H9 (cell line): Measurements from ENCODE around the gene ZNF681. TPM values are rescaled to one million over a fixed set of nuclear protein-coding genes. Genes with fewer than 3 reads are reported as not detected.

Experiments
- DNase-seq: peaks from one replicate; pipeline ENCODE4 v3.0.0-alpha.2; 2017
- H2AFZ ChIP-seq: one replicate; pipeline ENCODE4 v1.6.1; 2013; ENCODE audit warnings: mild to moderate bottlenecking, low read length, control low read depth, moderate library complexity
- H2AK5ac ChIP-seq: 2 replicates; pipeline ENCODE4 v1.6.1; 2013; ENCODE audit warnings: low read length, control low read depth, mixed read lengths; ENCODE audit not compliant: insufficient read length
- H2BK120ac ChIP-seq: one replicate; pipeline ENCODE4 v1.6.1; 2013; ENCODE audit warnings: low read depth, mild to moderate bottlenecking, low read length, control low read depth, inconsistent platforms; ENCODE audit not compliant: poor library complexity, severe bottlenecking
- H2BK12ac ChIP-seq: 2 replicates; pipeline ENCODE4 v1.6.1; 2013; ENCODE audit warnings: low read length, control low read depth, mixed read lengths, low read depth; ENCODE audit not compliant: insufficient read length
- H2BK15ac ChIP-seq: 2 replicates; pipeline ENCODE4 v1.6.1; 2013; ENCODE audit warnings: low read depth, low read length, control low read depth
- H2BK20ac ChIP-seq: one replicate; pipeline ENCODE4 v1.6.1; 2013; ENCODE audit warnings: low read depth, mild to moderate bottlenecking, low read length, control low read depth, inconsistent platforms; ENCODE audit not compliant: poor library complexity, severe bottlenecking
- H2BK5ac ChIP-seq: 2 replicates; pipeline ENCODE4 v1.6.1; 2013; ENCODE audit warnings: low read length, control low read depth, mixed read lengths; ENCODE audit not compliant: insufficient read length
- H3K14ac ChIP-seq: 2 replicates; pipeline ENCODE4 v1.6.1; 2013; ENCODE audit warnings: low read length, control low read depth; ENCODE audit not compliant: insufficient read depth
- H3K18ac ChIP-seq: 2 replicates; pipeline ENCODE4 v1.6.1; 2013; ENCODE audit warnings: low read depth, mild to moderate bottlenecking, mixed read lengths, low read length, control low read depth; ENCODE audit not compliant: insufficient read length
- H3K23ac ChIP-seq: 2 replicates; pipeline ENCODE4 v1.6.1; 2013; ENCODE audit warnings: low read length, control low read depth, mixed read lengths, low read depth; ENCODE audit not compliant: insufficient read length
- H3K23me2 ChIP-seq: 2 replicates; pipeline ENCODE4 v1.6.1; 2013; ENCODE audit warnings: low read depth, mild to moderate bottlenecking, mixed read lengths, low read length, control low read depth; ENCODE audit not compliant: insufficient read length, poor library complexity, severe bottlenecking
- H3K27ac ChIP-seq: 2 replicates; pipeline ENCODE4 v1.5.1; 2013; ENCODE audit warnings: low read length, control low read depth, mixed read lengths, low read depth; ENCODE audit not compliant: insufficient read length
- H3K27me3 ChIP-seq: 2 replicates; pipeline ENCODE4 v1.6.1; 2013; ENCODE audit warnings: low read length, control low read depth, inconsistent platforms; ENCODE audit not compliant: insufficient read depth
- H3K4ac ChIP-seq: 2 replicates; pipeline ENCODE4 v1.6.1; 2013; ENCODE audit warnings: low read depth, mild to moderate bottlenecking, control low read depth, inconsistent platforms, low read length, moderate library complexity
- H3K4me1 ChIP-seq: 2 replicates; pipeline ENCODE4 v1.6.1; 2013; ENCODE audit warnings: low read length, control low read depth, inconsistent platforms; ENCODE audit not compliant: insufficient read depth
- H3K4me2 ChIP-seq: 2 replicates; pipeline ENCODE4 v1.6.1; 2013; ENCODE audit warnings: low read length, control low read depth, mixed read lengths; ENCODE audit not compliant: insufficient read length, insufficient read depth
- H3K56ac ChIP-seq: 2 replicates; pipeline ENCODE4 v1.6.1; 2013; ENCODE audit warnings: low read depth, mild to moderate bottlenecking, mixed read lengths, low read length, control low read depth; ENCODE audit not compliant: insufficient read length
- H3K79me1 ChIP-seq: 2 replicates; pipeline ENCODE4 v1.6.1; 2013; ENCODE audit warnings: low read depth, mild to moderate bottlenecking, moderate library complexity, low read length, control low read depth, inconsistent platforms; ENCODE audit not compliant: insufficient read depth, poor library complexity, severe bottlenecking
- H3K79me2 ChIP-seq: 2 replicates; pipeline ENCODE4 v1.6.1; 2013; ENCODE audit warnings: low read length, control low read depth, inconsistent platforms; ENCODE audit not compliant: insufficient read depth
- H3K9ac ChIP-seq: 2 replicates; pipeline ENCODE4 v1.6.1; 2013; ENCODE audit warnings: low read length, control low read depth, mixed read lengths; ENCODE audit not compliant: insufficient read length; ENCODE audit errors: extremely low read depth
- H3K9me3 ChIP-seq: one replicate; pipeline ENCODE4 v1.6.1; 2013; ENCODE audit warnings: low read depth, low read length, inconsistent platforms; ENCODE audit not compliant: control insufficient read depth
- H3T11ph ChIP-seq: one replicate; pipeline ENCODE4 v1.6.1; 2013; ENCODE audit warnings: mild to moderate bottlenecking, low read length, control low read depth, inconsistent platforms
- H4K20me1 ChIP-seq: one replicate; pipeline ENCODE4 v1.6.1; 2013; ENCODE audit not compliant: control insufficient read depth, insufficient read length, insufficient read depth
- H4K5ac ChIP-seq: 2 replicates; pipeline ENCODE4 v1.6.1; 2013; ENCODE audit warnings: low read depth, mild to moderate bottlenecking, mixed read lengths, low read length, control low read depth; ENCODE audit not compliant: insufficient read length
- H4K8ac ChIP-seq: replicated peaks from 2 replicates; pipeline ENCODE4 v1.6.1; 2013; ENCODE audit warnings: low read length, control low read depth, mixed read lengths, low read depth; ENCODE audit not compliant: insufficient read length
- H4K91ac ChIP-seq: 2 replicates; pipeline ENCODE4 v1.6.1; 2013; ENCODE audit warnings: low read depth, mild to moderate bottlenecking, moderate library complexity, mixed read lengths, low read length, control low read depth; ENCODE audit not compliant: insufficient read length
- H3K27ac Mint-ChIP-seq, 3 experiments: 2 replicates in 2 of 3; 3 replicates in 1 of 3; pipeline ENCODE4 v1.8.0; 2020 to 2021; ENCODE audit warnings: mixed read lengths in 3 of 3, mild to moderate bottlenecking in 1 of 3, moderate library complexity in 1 of 3
- H3K27me3 Mint-ChIP-seq: 2 replicates; pipeline ENCODE4 v1.8.0; 2021; ENCODE audit warnings: low read depth, mild to moderate bottlenecking, moderate library complexity, mixed read lengths
- H3K36me3 Mint-ChIP-seq, 3 experiments: 2 replicates in 2 of 3; 3 replicates in 1 of 3; pipeline ENCODE4 v1.8.0; 2020 to 2021; ENCODE audit warnings: low read depth in 3 of 3, mixed read lengths in 3 of 3; ENCODE audit not compliant: insufficient read depth in 1 of 3
- H3K4me1 Mint-ChIP-seq, 2 experiments: 2 replicates each; pipeline ENCODE4 v1.8.0; 2020; ENCODE audit warnings: mixed read lengths in 2 of 2
- H3K4me3 Mint-ChIP-seq, 2 experiments: 2 replicates in 1 of 2; 3 replicates in 1 of 2; pipeline ENCODE4 v1.8.0; 2020 to 2021; ENCODE audit warnings: mild to moderate bottlenecking in 2 of 2, mixed read lengths in 2 of 2, moderate library complexity in 1 of 2
- H3K9me3 Mint-ChIP-seq, 2 experiments: 2 replicates in 1 of 2; 3 replicates in 1 of 2; pipeline ENCODE4 v1.8.0; 2020; ENCODE audit warnings: mild to moderate bottlenecking in 2 of 2, mixed read lengths in 2 of 2, moderate library complexity in 1 of 2
- CTCF ChIP-seq: fragments of 200-600 bp; sonication (generic); conservative IDR thresholded peaks from 3 replicates; pipeline ENCODE4 v1.8.0; 2021; ENCODE audit warnings: antibody characterized with exemption, mild to moderate bottlenecking
- WGBS: extraction: QIAGEN DNeasy Blood & Tissue Kit; methylation state at CpG from one replicate; pipeline ENCODE4 v1.1.7; 2013; ENCODE audit warnings: missing lambda C conversion rate, low lambda C conversion rate, mixed read lengths; ENCODE audit not compliant: insufficient read length; ENCODE audit errors: extremely low coverage; 5-methylcytosine and 5-hydroxymethylcytosine counted together
- total RNA-seq: library from RNA; stranded (reverse); gene quantifications from 2 replicates; pipeline ENCODE4 v1.2.1, GENCODE V29; 2021

Gene ZNF681
- total RNA-seq, 1 experiment from 2014 or later, result 10.4 TPM

GRCh38 chr19:23788411-23788810, 29.7 kb upstream of the ZNF681 start:
- H3K23ac ChIP-seq, result no peak overlapping the region
- H2AFZ ChIP-seq, result no peak overlapping the region
- H4K20me1 ChIP-seq, result no peaks in the 10 kb centered on the region
- H2BK120ac ChIP-seq, result no peak overlapping the region
- TF ChIP-seq CTCF, result no peak
- no peak overlapping the region for H2BK20ac ChIP-seq
- DNase-seq, result no peak
- Mint-ChIP-seq H3K4me1 (no peaks in the 10 kb centered on the region; a peak in 1 of 4 replicates), H3K27ac (no peak overlapping the region), H3K36me3 (peaks cover 57 to 64% (median 63%) of the 10 kb centered on the region in 3 experiments), H3K9me3 (peaks cover 0 to 6% of the 10 kb centered on the region in 2 experiments; a peak in 1 of 5 replicates), H3K27me3 (no peaks in the 10 kb centered on the region), H3K4me3 (no peak overlapping the region)
- H2AK5ac ChIP-seq, result no peak overlapping the region
- no peak overlapping the region for H4K5ac ChIP-seq
- no peaks in the 10 kb centered on the region for H3K27me3 ChIP-seq
- no peak overlapping the region for H3K18ac ChIP-seq
- no peak overlapping the region for H4K8ac ChIP-seq
- no peak overlapping the region for H3K56ac ChIP-seq
- H2BK12ac ChIP-seq, result no peak overlapping the region
- no peaks in the 10 kb centered on the region for H3K23me2 ChIP-seq
- no peaks in the 10 kb centered on the region for H3K4me1 ChIP-seq
- H3T11ph ChIP-seq, result no peak overlapping the region
- no peak overlapping the region for H3K14ac ChIP-seq
- no peak overlapping the region for H3K9ac ChIP-seq
- no peak overlapping the region for H2BK5ac ChIP-seq
- peaks cover 13% of the 10 kb centered on the region; the same call in 1 of the 2 replicates for H3K79me2 ChIP-seq
- H4K91ac ChIP-seq, result no peak overlapping the region
- H3K79me1 ChIP-seq, result peaks cover 5% of the 10 kb centered on the region
- no peak overlapping the region for H3K4me2 ChIP-seq
- no CpG with 5 or more reads among the region's 4 CpGs for WGBS
- no peaks in the 10 kb centered on the region for H3K9me3 ChIP-seq
- no peak overlapping the region for H2BK15ac ChIP-seq
- H3K4ac ChIP-seq, result no peak overlapping the region
- H3K27ac ChIP-seq, result no peak overlapping the region
